Ishikawa (cell line): ENCODE measurements around the gene IFIT1B.

ENCODE experiments used
- EP300 ChIP-seq: IDR thresholded peaks from 2 replicates; pipeline ENCODE4 v1.6.1; 2012; ENCODE audit warnings: borderline replicate concordance
- MAX ChIP-seq: IDR thresholded peaks from 2 replicates; pipeline ENCODE4 v1.6.1; 2012

GRCh38 chr10:89345367-89346000, 32.4 kb upstream of the IFIT1B start:
- TF ChIP-seq MAX (no peak), EP300 (no peak)
